Measurements from ENCODE around the gene PRDM15. TPM values are rescaled to one million over a fixed set of nuclear protein-coding genes. Genes with fewer than 3 reads are reported as not detected.
A peak's percentile ranks its signal among the peaks of the same experiment; 100 is the strongest.

PRDM15 gene
- total RNA-seq, 1 donor from 2014 or later = 20.5 TPM

DNA sequence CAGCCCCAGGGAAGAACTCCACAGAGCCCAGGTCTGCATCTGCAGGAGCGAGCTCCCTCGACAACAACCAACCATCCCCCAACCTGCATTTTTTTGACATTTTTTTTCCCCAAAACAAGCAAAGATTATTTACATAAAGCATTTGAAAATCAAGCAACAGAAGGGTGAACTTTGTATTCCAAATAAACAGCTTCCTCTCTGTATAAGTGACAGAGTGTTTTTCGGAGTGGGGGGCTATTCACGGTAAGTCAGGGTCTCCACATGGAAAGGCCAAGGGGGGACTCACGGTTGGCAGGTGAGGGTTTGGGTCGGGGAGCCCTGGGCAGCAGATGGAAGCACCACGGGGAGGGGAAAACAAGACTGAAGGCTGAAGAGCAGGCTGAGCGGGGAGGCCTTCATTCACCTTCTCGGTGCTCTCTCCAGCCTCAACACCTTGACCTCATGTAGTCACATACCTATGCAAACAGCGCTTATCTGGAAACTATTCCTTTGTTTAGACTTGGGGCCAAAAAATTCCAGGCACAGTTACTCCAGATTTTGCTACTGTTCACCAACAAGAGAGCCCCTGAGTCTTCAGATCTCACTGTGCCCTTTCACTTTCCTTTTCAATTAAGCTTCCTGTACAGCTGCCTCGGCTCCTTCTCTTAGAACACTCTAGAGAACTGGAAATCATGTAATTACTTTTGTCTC, 47.1 kb upstream of the PRDM15 start:
- DNase-seq (ENCODE audit: low spot score in 2 of 2) = no peak
- Histone ChIP-seq H3K27ac (peak overlapping the region; percentile 92 to 97), H3K9me3 (no peaks in the 10 kb centered on the region), H3K4me3 (peak overlapping the region; percentile 39 to 58), H3K36me3 (no peaks in the 10 kb centered on the region), H3K27me3 (no peaks in the 10 kb centered on the region), H3K4me1 (peaks cover 12 to 35% of the 10 kb centered on the region in 2 donors)
- TF ChIP-seq, protein P1, sequence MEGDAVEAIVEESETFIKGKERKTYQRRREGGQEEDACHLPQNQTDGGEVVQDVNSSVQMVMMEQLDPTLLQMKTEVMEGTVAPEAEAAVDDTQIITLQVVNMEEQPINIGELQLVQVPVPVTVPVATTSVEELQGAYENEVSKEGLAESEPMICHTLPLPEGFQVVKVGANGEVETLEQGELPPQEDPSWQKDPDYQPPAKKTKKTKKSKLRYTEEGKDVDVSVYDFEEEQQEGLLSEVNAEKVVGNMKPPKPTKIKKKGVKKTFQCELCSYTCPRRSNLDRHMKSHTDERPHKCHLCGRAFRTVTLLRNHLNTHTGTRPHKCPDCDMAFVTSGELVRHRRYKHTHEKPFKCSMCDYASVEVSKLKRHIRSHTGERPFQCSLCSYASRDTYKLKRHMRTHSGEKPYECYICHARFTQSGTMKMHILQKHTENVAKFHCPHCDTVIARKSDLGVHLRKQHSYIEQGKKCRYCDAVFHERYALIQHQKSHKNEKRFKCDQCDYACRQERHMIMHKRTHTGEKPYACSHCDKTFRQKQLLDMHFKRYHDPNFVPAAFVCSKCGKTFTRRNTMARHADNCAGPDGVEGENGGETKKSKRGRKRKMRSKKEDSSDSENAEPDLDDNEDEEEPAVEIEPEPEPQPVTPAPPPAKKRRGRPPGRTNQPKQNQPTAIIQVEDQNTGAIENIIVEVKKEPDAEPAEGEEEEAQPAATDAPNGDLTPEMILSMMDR (IDR thresholded peaks at IDR 0.05) = no peak
- intact Hi-C loops (cut with DNase I) = loop anchor here (10.0 kb wide), 1 partner anchor 169 kb away; no protein-coding TSS in a partner anchor

DNA sequence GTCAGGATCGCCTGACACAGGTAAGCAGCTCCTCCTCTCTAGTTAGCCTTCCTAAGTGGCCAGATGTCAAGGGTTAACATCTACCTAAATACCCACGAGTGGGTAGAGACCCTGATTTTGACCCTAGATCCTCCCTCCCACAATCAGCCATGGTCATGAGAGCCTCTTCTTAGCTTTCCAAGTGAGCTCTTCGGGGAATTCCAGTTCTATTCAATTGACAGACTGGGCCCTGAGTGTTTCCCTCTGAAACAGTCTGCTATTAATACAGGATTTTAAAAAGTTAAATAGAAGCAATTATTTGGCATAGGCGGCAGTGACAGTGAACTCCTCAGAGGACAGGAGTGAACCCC, 46.6 kb upstream of the PRDM15 start:
- TF ChIP-seq, protein P1 (IDR thresholded peaks at IDR 0.05) = no peak
- intact Hi-C loops (cut with DNase I) = loop anchor here (2.0 to 10.0 kb wide), 2 partner anchors 27 to 169 kb away; no protein-coding TSS in a partner anchor
- H3K9me3 ChIP-seq = no peaks in the 10 kb centered on the region
- no peak for DNase-seq (ENCODE audit: low spot score in 2 of 2)
- H3K27me3 ChIP-seq = no peaks in the 10 kb centered on the region
- H3K36me3 ChIP-seq = no peaks in the 10 kb centered on the region
- peak overlapping the region in 1 of 2 donors; percentile 58 for H3K4me3 ChIP-seq
- H3K27ac ChIP-seq = peak overlapping the region; percentile 92 to 97
- peaks cover 12 to 35% of the 10 kb centered on the region in 2 donors for H3K4me1 ChIP-seq

DNA sequence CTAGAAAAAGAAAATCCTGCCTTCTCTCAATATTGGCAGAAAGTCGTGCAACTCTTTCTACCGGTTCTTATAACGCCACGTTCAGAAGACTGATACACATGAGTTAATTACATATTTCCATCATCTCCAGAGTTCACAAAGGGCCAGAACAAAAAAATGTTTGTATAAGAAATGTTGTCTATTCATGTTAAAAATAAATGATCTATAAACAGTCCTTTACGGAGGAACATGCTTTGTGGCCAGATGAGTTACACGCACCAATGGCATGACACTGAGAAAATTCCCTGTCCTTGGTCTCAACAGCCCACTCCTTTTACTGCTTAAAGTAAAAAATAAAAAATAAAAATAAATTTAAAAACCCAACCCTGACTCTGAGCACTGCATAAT, 45.2 kb upstream of the PRDM15 start:
- no peaks in the 10 kb centered on the region for H3K36me3 ChIP-seq
- TF ChIP-seq, protein P1 (IDR thresholded peaks at IDR 0.05) = no peak
- no peaks in the 10 kb centered on the region for H3K9me3 ChIP-seq
- peak overlapping the region in 1 of 2 donors; percentile 45 for H3K4me3 ChIP-seq
- peak overlapping the region; percentile 92 to 97 for H3K27ac ChIP-seq
- peaks cover 12 to 35% of the 10 kb centered on the region in 2 donors for H3K4me1 ChIP-seq
- DNase-seq (ENCODE audit: low spot score in 2 of 2) = no peak
- no peaks in the 10 kb centered on the region for H3K27me3 ChIP-seq
- intact Hi-C loops (cut with DNase I) = loop anchor here (1.0 to 10.0 kb wide), 7 partner anchors 28 to 193 kb away; partner anchors contain the start of genes PRDM15 and ZBTB21

DNA sequence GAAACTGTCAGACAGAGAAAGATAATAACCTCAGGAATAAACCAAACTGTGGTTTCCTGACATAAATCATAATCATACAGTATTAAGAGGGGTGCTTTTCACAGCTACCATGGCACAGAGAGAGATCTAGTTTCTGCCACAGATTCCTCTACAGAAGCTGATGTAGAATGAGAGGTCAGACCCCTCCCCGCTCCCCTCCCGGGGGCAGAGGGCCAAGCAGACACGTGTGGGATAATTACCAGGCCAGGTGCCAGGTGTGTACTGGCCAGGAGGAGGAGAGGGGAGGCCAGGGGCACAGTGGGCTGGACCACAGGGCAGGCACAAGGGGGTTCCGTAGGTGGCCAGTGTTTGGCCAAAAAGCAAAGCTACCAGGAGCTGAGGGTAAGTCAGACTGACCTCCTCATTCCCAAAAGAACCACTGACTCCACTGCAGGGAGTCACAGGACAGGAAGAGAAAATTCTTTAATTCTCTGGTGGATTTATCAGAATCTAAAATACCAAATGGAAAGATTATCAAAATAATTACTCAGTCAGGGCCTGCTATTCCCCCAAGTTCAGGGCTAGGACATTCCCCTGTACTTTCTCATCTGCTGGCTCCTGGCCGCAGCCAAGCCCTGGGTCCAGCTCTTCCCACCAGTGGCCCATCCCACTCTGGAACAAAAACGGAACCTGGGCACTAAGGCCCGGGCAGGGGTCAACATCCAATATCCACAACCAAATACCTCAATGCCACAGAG, 44.7 kb upstream of the PRDM15 start:
- Histone ChIP-seq H3K27me3 (no peaks in the 10 kb centered on the region), H3K36me3 (peaks cover 0 to 1% of the 10 kb centered on the region in 2 donors), H3K9me3 (no peaks in the 10 kb centered on the region), H3K27ac (peak overlapping the region; percentile 92 to 97), H3K4me1 (peaks cover 12 to 35% of the 10 kb centered on the region in 2 donors), H3K4me3 (peak overlapping the region; percentile 19 to 45)
- intact Hi-C loops (cut with DNase I) = loop anchor here (1.0 to 10.0 kb wide), 7 partner anchors 29 to 194 kb away; partner anchors contain the start of genes PRDM15 and ZBTB21
- TF ChIP-seq, protein P1 (IDR thresholded peaks at IDR 0.05) = no peak
- peak in 1 of 2 donors; percentile 83 for DNase-seq (ENCODE audit: low spot score in 2 of 2)

DNA sequence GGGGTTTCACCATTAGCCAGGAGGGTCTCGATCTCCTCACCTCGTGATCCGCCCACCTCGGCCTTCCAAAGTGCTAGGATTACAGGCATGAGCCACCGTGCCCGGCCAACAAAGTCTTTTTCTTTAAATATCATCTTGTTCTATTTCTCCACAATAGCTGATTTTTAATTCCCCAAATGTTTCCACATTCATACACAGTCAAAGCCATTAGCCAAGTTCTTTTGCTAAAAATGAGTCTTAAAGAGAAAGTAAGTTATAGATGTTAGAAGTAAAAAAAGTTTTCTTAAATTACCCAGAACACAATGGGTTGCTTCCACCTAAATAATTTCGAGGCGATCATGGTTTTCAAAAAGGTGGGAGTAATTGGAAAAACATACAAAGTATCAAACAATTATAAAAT, 44.0 kb upstream of the PRDM15 start:
- peak overlapping the region; percentile 92 to 97 for H3K27ac ChIP-seq
- peaks cover 5 to 6% of the 10 kb centered on the region in 2 donors for H3K36me3 ChIP-seq
- TF ChIP-seq, protein P1 (IDR thresholded peaks at IDR 0.05) = no peak
- H3K4me1 ChIP-seq = peaks cover 12 to 35% of the 10 kb centered on the region in 2 donors
- no peaks in the 10 kb centered on the region for H3K27me3 ChIP-seq
- peak overlapping the region; percentile 19 to 45 for H3K4me3 ChIP-seq
- intact Hi-C loops (cut with DNase I) = loop anchor here (5.0 to 10.0 kb wide), 4 partner anchors 46 to 194 kb away; partner anchors contain the start of gene PRDM15
- DNase-seq (ENCODE audit: low spot score in 2 of 2) = no peak
- H3K9me3 ChIP-seq = no peaks in the 10 kb centered on the region

All from ascending aorta (tissue), 2 donors.